Suprapubic skin (tissue), 4 donors: ENCODE results near the gene SLC17A8. TPM values are rescaled to one million over a fixed set of nuclear protein-coding genes. Genes with fewer than 3 reads are reported as not detected.

ENCODE experiments used
- DNase-seq, 2 donors: peaks; one replicate each; pipeline ENCODE4 v3.0.0-alpha.2; 2019; ENCODE audit warnings: low spot score in 2 of 2
- H3K27ac ChIP-seq: fragments of 200-600 bp; sonication (generic); one replicate; pipeline ENCODE4 v1.5.1; 2019
- H3K27me3 ChIP-seq: fragments of 200-600 bp; sonication (generic); one replicate; pipeline ENCODE4 v1.5.1; 2019
- H3K36me3 ChIP-seq: fragments of 200-600 bp; sonication (generic); one replicate; pipeline ENCODE4 v1.5.1; 2019
- H3K4me1 ChIP-seq: fragments of 200-600 bp; sonication (generic); one replicate; pipeline ENCODE4 v1.5.1; 2019
- H3K4me3 ChIP-seq: fragments of 200-600 bp; sonication (generic); one replicate; pipeline ENCODE4 v1.5.1; 2019; ENCODE audit warnings: mild to moderate bottlenecking
- H3K9me3 ChIP-seq: fragments of 200-600 bp; sonication (generic); one replicate; pipeline ENCODE4 v1.5.1; 2019
- EP300 ChIP-seq: sonication (generic); formaldehyde crosslinking; IDR thresholded peaks from one replicate; pipeline ENCODE4 v1.6.1; 2017; ENCODE audit warnings: antibody characterized with exemption
- POLR2A ChIP-seq, 2 donors: fragments of 450-650 bp; IDR thresholded peaks; one replicate each; pipeline ENCODE4 v1.6.1; 2017; ENCODE audit warnings: antibody characterized with exemption in 2 of 2, mild to moderate bottlenecking in 2 of 2, moderate library complexity in 2 of 2
- POLR2AphosphoS5 ChIP-seq, 3 donors: sonication (generic); formaldehyde crosslinking; IDR thresholded peaks; one replicate each; pipeline ENCODE4 v1.6.1; 2017; ENCODE audit warnings: antibody characterized with exemption in 3 of 3
- WGBS: methylation state at CpG from one replicate; pipeline ENCODE4 v1.1.5; 2018; 5-methylcytosine and 5-hydroxymethylcytosine counted together
- total RNA-seq, 4 donors: library from RNA; depleted of rRNA; stranded (reverse); fragments of >200 nt; gene quantifications; one replicate each; pipeline ENCODE4 v1.1.0, GENCODE V29; 2016
- TF ChIP-seq, protein P1 (sequence below), 2 donors: fragments of 200-600 bp in 1 of 2; fragments of 450-650 bp in 1 of 2; sonication (generic) in 1 of 2; IDR thresholded peaks; one replicate each; pipeline ENCODE4 v1.5.1; 2016 to 2019; ENCODE audit warnings: antibody characterized with exemption in 2 of 2, mild to moderate bottlenecking in 1 of 2, moderate library complexity in 1 of 2

SLC17A8 gene
- total RNA-seq, 4 donors from 2014 or later, result 0.81 TPM; not detected in 3

GRCh38 chr12:100383586-100384558 is 27.0 kb downstream of the SLC17A8 start:
- no peak overlapping the region for H3K27ac ChIP-seq
- H3K36me3 ChIP-seq, result no peaks in the 10 kb centered on the region
- H3K9me3 ChIP-seq, result no peaks in the 10 kb centered on the region
- H3K27me3 ChIP-seq, result no peaks in the 10 kb centered on the region
- no peak overlapping the region for H3K4me3 ChIP-seq
- no peaks in the 10 kb centered on the region for H3K4me1 ChIP-seq
- 89% methylated on average over 9 of the region's 9 CpGs for WGBS
- TF ChIP-seq, protein P1, sequence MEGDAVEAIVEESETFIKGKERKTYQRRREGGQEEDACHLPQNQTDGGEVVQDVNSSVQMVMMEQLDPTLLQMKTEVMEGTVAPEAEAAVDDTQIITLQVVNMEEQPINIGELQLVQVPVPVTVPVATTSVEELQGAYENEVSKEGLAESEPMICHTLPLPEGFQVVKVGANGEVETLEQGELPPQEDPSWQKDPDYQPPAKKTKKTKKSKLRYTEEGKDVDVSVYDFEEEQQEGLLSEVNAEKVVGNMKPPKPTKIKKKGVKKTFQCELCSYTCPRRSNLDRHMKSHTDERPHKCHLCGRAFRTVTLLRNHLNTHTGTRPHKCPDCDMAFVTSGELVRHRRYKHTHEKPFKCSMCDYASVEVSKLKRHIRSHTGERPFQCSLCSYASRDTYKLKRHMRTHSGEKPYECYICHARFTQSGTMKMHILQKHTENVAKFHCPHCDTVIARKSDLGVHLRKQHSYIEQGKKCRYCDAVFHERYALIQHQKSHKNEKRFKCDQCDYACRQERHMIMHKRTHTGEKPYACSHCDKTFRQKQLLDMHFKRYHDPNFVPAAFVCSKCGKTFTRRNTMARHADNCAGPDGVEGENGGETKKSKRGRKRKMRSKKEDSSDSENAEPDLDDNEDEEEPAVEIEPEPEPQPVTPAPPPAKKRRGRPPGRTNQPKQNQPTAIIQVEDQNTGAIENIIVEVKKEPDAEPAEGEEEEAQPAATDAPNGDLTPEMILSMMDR (IDR thresholded peaks at IDR 0.05), result no peak
- TF ChIP-seq POLR2A (IDR thresholded peaks at IDR 0.05) (no peak), POLR2AphosphoS5 (IDR thresholded peaks at IDR 0.05) (no peak), EP300 (no peak)
- no peak for DNase-seq

GRCh38 chr12:100384559-100384935 is 27.7 kb downstream of the SLC17A8 start:
- Histone ChIP-seq H3K27me3 (no peaks in the 10 kb centered on the region), H3K9me3 (no peaks in the 10 kb centered on the region), H3K36me3 (no peaks in the 10 kb centered on the region), H3K27ac (no peak overlapping the region), H3K4me1 (no peaks in the 10 kb centered on the region), H3K4me3 (no peak overlapping the region)
- TF ChIP-seq POLR2A (IDR thresholded peaks at IDR 0.05), result no peak
- 68% methylated on average over 5 of the region's 5 CpGs for WGBS
- no peak for DNase-seq

DNA sequence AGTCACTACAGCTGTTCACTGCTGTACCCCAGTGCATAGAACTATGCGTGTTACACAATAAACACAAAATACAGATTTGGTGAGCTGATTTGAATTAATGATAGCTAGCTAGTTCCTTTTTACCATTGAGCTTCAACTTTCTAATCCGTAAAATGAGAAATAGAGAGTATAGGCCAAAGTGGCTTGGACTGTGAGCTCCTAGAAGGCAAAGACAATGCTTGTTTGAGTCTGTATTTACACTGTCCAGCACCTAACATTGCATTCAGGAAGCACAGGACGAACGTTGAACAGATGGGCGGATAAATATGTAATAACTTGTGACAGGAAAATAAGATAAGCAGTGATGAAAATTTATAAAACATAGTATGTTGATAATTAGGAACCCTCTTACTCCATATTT is 31.5 kb downstream of the SLC17A8 start:
- WGBS, result 90% methylated on average over 5 of the region's 5 CpGs
- Histone ChIP-seq H3K36me3 (no peaks in the 10 kb centered on the region), H3K27me3 (no peaks in the 10 kb centered on the region), H3K27ac (no peak overlapping the region), H3K9me3 (no peaks in the 10 kb centered on the region), H3K4me3 (no peak overlapping the region), H3K4me1 (no peaks in the 10 kb centered on the region)
- TF ChIP-seq POLR2A (IDR thresholded peaks at IDR 0.05), result no peak
- TF ChIP-seq POLR2AphosphoS5 (IDR thresholded peaks at IDR 0.05), result no peak
- TF ChIP-seq EP300, result no peak
- TF ChIP-seq, protein P1 (IDR thresholded peaks at IDR 0.05), result no peak
- DNase-seq, result no peak

GRCh38 chr12:100391856-100392255 is 35.0 kb downstream of the SLC17A8 start:
- DNase-seq, result no peak
- H3K9me3 ChIP-seq, result no peaks in the 10 kb centered on the region
- H3K27me3 ChIP-seq, result no peaks in the 10 kb centered on the region
- no peak overlapping the region for H3K4me3 ChIP-seq
- H3K4me1 ChIP-seq, result no peaks in the 10 kb centered on the region
- TF ChIP-seq POLR2AphosphoS5 (IDR thresholded peaks at IDR 0.05) (no peak), EP300 (no peak), POLR2A (IDR thresholded peaks at IDR 0.05) (no peak)
- TF ChIP-seq, protein P1 (IDR thresholded peaks at IDR 0.05), result no peak
- no peak overlapping the region for H3K27ac ChIP-seq
- no peaks in the 10 kb centered on the region for H3K36me3 ChIP-seq
- WGBS, result 80% methylated on average over 2 of the region's 2 CpGs

DNA sequence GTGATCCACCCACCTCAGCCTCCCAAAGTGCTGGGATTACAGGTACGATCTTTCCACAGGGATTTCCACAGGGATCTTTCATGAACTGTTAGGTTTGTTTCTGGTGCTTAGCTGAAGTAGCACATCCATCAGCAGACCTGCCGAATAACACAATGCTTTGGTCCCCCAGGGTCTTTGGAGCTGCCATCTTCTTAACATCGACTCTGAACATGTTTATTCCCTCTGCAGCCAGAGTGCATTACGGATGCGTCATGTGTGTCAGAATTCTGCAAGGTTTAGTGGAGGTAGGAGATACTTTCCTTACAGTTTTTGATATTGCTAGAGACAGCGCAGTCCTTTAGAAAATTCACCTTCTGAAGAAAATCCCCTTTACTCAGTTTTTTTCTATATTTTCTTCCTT is 36.3 kb downstream of the SLC17A8 start:
- TF ChIP-seq POLR2AphosphoS5 (IDR thresholded peaks at IDR 0.05), result no peak
- TF ChIP-seq POLR2A (IDR thresholded peaks at IDR 0.05), result no peak
- TF ChIP-seq EP300, result no peak
- TF ChIP-seq, protein P1 (IDR thresholded peaks at IDR 0.05), result no peak
- no peak for DNase-seq
- no peaks in the 10 kb centered on the region for H3K36me3 ChIP-seq
- H3K27ac ChIP-seq, result no peak overlapping the region
- no peaks in the 10 kb centered on the region for H3K9me3 ChIP-seq
- H3K27me3 ChIP-seq, result no peaks in the 10 kb centered on the region
- H3K4me3 ChIP-seq, result no peak overlapping the region
- H3K4me1 ChIP-seq, result no peaks in the 10 kb centered on the region
- WGBS, result 79% methylated on average over 6 of the region's 6 CpGs
